Measurements from ENCODE around the gene OCA2. TPM values are rescaled to one million over a fixed set of nuclear protein-coding genes. Genes with fewer than 3 reads are reported as not detected.

OCA2 gene
- total and polyA plus RNA-seq, 2 of the 4 experiments (the other 2 are of a cell fraction) = under 0.01 to 0.03 TPM

GRCh38 chr15:27937851-27938250, 161.3 kb downstream of the OCA2 start:
- Histone ChIP-seq H2BK120ac (ENCODE audit: low read depth, low read length) (no peak overlapping the region), H2AK9ac (replicated peaks; ENCODE audit: low read depth, low read length, poor library complexity) (no peak overlapping the region), H3K4me2 (ENCODE audit: low read depth, low read length) (no peak overlapping the region), H3K56ac (ENCODE audit: extremely low read depth, insufficient read depth, low read length) (no peak overlapping the region), H3K4ac (ENCODE audit: low read depth, low read length) (no peak overlapping the region), H3K36me3 (ENCODE audit: control insufficient read depth, insufficient read depth, low read length) (no peaks in the 10 kb centered on the region), H2AK5ac (ENCODE audit: low read depth, low read length) (no peak overlapping the region), H3K9me1 (ENCODE audit: insufficient read depth, low read length) (no peaks in the 10 kb centered on the region), H3K23ac (ENCODE audit: low read depth, low read length) (no peak overlapping the region), H2AFZ (replicated peaks; ENCODE audit: low read length, poor library complexity) (no peak overlapping the region), H3K18ac (ENCODE audit: low read depth, low read length) (no peak overlapping the region), H2BK20ac (ENCODE audit: low read depth, low read length) (no peak overlapping the region), H3K9ac (ENCODE audit: low read depth, low read length) (no peak overlapping the region), H3K9me3 (ENCODE audit: control insufficient read depth, insufficient read depth, low read length) (peaks cover 16% of the 10 kb centered on the region), H3K27me3 (ENCODE audit: control insufficient read depth, insufficient read depth, low read length) (no peaks in the 10 kb centered on the region), H3K27ac (ENCODE audit: insufficient read depth, low read length) (no peak overlapping the region), H4K91ac (ENCODE audit: insufficient read depth, low read depth, low read length) (no peak overlapping the region), H4K20me1 (ENCODE audit: insufficient read depth, low read length) (no peaks in the 10 kb centered on the region), H3K14ac (replicated peaks; ENCODE audit: low read depth, low read length) (no peak overlapping the region), H3K79me1 (ENCODE audit: low read depth in 1 of 2, low read length in 2 of 2) (no peaks in the 10 kb centered on the region), H2BK5ac (ENCODE audit: low read depth, low read length, poor library complexity, severe bottlenecking) (no peak overlapping the region), H4K8ac (ENCODE audit: low read depth in 2 of 2, low read length in 2 of 2) (no peak overlapping the region), H3K4me1 (ENCODE audit: control insufficient read depth, insufficient read depth, low read length) (no peaks in the 10 kb centered on the region), H4K5ac (ENCODE audit: low read depth, low read length) (no peak overlapping the region), H2BK15ac (ENCODE audit: low read depth, low read length) (no peak overlapping the region), H3K4me3 (ENCODE audit: insufficient read depth, low read depth, low read length) (no peak overlapping the region)
- BruUV-seq (replicated peaks) = no TSS peak
- dilution Hi-C loops (cut with HindIII; ENCODE audit: low sequenced_read_pairs, unreplicated experiment) (no loop called here), intact Hi-C loops (cut with micrococcal nuclease) (no loop called here), in situ Hi-C loops (cut with MboI; ENCODE audit: low sequenced_read_pairs) (no loop called here)
- POLR2A ChIA-PET (ENCODE audit: unreplicated experiment) = no interaction called here
- CTCF ChIA-PET = no interaction called here
- ATAC-seq (ENCODE audit: low read depth) (no peak), DNase-seq (no peak)
- WGBS, 2 experiments (ENCODE audit: extremely low coverage in 2 of 2, insufficient read length in 1 of 2) = no CpG with 5 or more reads among the region's 1 CpG
- TF ChIP-seq CHD1 (IDR thresholded peaks at IDR 0.05; ENCODE audit: low read depth, low read length) = no peak

Measured in IMR-90 (cell line).